AG04449 (cell line): ENCODE measurements around the gene PIK3CD.

Experiments used
- CTCF ChIA-PET: fragments of 350-600 bp; formaldehyde crosslinking; extraction: SDS; loops from one replicate; lab custom pipeline; 2021; ENCODE audit warnings: antibody characterized with exemption; lab: Yijun Ruan, JAX
- POLR2A ChIA-PET: fragments of 400-600, 350-600 bp; formaldehyde crosslinking; extraction: SDS; loops from one replicate; lab custom pipeline; 2020; ENCODE audit warnings: antibody characterized with exemption, inconsistent platforms; lab: Yijun Ruan, JAX
- DNase-seq: peaks from one replicate; pipeline ENCODE4 v3.0.0-alpha.2; 2010; ENCODE audit warnings: low read depth, low spot score
- H3K4me3 ChIP-seq: 2 replicates; pipeline ENCODE4 v1.5.1; 2011; ENCODE audit warnings: low read depth, mild to moderate bottlenecking, control low read depth, low read length
- TF ChIP-seq, protein P1 (sequence below): IDR thresholded peaks from one replicate; pipeline ENCODE4 v1.5.1; 2011; ENCODE audit warnings: mild to moderate bottlenecking, moderate library complexity, low read length, control low read depth, inconsistent platforms; ENCODE audit not compliant: insufficient read depth; ENCODE audit errors: missing control alignments

PIK3CD gene

GRCh38 chr1:9651220-9651564, 339 bp upstream of the PIK3CD start:
- peak overlapping the region; percentile 30 for H3K4me3 ChIP-seq
- CTCF ChIA-PET: interaction anchor here (1.4 to 3.5 kb wide), 4 partner anchors 20 to 74 kb away, joined by 3 to 16 read pairs (median 4); no protein-coding TSS in a partner anchor
- TF ChIP-seq, protein P1, sequence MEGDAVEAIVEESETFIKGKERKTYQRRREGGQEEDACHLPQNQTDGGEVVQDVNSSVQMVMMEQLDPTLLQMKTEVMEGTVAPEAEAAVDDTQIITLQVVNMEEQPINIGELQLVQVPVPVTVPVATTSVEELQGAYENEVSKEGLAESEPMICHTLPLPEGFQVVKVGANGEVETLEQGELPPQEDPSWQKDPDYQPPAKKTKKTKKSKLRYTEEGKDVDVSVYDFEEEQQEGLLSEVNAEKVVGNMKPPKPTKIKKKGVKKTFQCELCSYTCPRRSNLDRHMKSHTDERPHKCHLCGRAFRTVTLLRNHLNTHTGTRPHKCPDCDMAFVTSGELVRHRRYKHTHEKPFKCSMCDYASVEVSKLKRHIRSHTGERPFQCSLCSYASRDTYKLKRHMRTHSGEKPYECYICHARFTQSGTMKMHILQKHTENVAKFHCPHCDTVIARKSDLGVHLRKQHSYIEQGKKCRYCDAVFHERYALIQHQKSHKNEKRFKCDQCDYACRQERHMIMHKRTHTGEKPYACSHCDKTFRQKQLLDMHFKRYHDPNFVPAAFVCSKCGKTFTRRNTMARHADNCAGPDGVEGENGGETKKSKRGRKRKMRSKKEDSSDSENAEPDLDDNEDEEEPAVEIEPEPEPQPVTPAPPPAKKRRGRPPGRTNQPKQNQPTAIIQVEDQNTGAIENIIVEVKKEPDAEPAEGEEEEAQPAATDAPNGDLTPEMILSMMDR: no peak
- no peak for DNase-seq
- POLR2A ChIA-PET: no interaction called here

DNA sequence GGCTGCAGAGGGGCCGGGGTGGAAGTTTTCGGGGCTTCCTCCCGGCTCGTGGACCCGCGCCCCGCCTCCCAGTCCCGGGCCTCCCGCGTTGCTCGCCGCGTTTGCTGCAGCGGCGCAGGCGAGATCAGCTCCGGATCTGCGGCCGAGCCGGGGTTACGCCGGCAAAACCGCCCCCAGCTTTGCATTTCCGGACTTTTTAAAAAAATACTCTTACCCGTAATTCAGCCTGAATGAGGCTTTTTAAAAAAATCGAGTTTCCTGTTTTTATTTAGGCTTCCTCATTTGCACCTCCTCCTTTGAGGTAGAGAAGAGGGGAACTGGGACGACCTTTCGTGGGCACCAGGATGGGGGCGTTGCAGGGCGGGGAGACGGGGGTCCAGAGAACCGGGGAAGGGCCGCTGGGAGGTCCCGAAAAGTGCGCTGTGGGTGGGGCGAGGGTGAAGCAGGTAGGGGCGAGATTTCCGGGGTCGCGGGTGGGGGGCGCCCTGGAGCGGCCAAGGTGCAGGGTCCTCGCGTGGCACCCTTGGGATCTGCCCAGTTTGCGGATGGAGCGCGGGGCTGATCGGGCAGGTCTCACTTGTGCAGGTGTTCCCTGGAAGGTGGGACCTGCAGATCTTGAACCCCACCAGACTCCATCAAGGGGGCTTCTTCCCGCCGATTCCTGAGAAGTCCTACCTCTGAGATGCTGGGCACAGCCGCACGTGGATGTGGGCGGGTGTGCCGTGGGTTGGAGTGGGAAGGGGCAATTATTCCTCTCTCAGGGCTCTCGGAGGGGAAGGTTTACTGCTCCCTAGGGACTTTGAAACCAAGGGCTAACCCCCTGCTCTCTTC, 1.1 kb downstream of the PIK3CD start:
- ChIA-PET POLR2A (no interaction called here), CTCF (interaction anchor here (1.5 to 3.5 kb wide), 3 partner anchors 24 to 215 kb away, joined by 3 to 16 read pairs (median 3); no protein-coding TSS in a partner anchor)
- TF ChIP-seq, protein P1: no peak
- DNase-seq: no peak
- H3K4me3 ChIP-seq: peak overlapping the region; percentile 54

DNA sequence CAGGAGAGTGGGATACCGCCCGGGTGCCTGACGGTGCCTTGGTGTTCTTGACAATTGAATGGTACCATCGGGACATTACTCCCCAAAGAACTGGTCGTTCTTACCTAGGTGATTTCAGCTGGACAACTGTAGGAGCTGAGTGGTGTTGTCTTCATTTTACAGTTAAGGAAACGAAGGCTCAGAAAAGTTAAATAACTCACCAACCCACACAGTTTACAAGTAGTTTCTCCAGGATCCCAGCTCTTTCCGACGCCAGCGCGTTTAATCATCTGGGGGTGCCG, 1.6 kb downstream of the PIK3CD start:
- POLR2A ChIA-PET: no interaction called here

DNA sequence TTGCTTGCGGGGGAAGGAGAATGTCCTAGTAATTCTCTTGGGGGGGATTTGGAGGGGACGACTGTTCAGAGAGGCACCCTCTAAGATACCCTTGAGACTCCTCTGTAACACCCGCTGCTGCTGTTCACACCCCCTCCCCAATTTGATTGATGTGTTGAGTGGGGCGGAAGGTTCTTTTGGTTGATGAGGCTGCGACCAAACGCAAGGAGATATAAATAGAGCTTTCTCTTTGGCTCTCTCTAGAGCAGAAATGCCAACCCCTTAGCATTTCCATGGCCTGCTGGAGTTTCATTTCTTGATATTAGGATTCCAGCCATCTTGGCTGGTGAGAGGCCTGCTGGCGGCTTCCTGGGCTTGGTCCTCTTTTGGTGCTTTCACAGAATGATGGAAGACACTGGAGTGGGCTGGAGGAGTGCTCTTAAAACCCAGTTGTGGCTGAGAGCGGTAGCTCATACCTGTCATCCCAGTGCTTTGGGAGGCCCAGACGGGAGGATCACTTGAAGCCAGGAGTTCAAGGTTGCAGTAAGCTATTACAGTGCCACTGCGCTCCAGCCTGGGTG, 2.0 kb downstream of the PIK3CD start:
- DNase-seq: no peak
- ChIA-PET POLR2A (no interaction called here), CTCF (interaction anchor here (1.0 to 1.5 kb wide), 3 partner anchors 27 to 214 kb away, joined by 3 to 7 read pairs (median 4); no protein-coding TSS in a partner anchor)
- H3K4me3 ChIP-seq: no peak overlapping the region
- TF ChIP-seq, protein P1: no peak

More for the DNA sequence above, 1.6 kb downstream of the PIK3CD start:
- DNase-seq: no peak
- TF ChIP-seq, protein P1: no peak
- no peak overlapping the region for H3K4me3 ChIP-seq
- CTCF ChIA-PET: interaction anchor here (1.0 to 1.5 kb wide), 3 partner anchors 26 to 215 kb away, joined by 3 to 7 read pairs (median 4); no protein-coding TSS in a partner anchor

DNA sequence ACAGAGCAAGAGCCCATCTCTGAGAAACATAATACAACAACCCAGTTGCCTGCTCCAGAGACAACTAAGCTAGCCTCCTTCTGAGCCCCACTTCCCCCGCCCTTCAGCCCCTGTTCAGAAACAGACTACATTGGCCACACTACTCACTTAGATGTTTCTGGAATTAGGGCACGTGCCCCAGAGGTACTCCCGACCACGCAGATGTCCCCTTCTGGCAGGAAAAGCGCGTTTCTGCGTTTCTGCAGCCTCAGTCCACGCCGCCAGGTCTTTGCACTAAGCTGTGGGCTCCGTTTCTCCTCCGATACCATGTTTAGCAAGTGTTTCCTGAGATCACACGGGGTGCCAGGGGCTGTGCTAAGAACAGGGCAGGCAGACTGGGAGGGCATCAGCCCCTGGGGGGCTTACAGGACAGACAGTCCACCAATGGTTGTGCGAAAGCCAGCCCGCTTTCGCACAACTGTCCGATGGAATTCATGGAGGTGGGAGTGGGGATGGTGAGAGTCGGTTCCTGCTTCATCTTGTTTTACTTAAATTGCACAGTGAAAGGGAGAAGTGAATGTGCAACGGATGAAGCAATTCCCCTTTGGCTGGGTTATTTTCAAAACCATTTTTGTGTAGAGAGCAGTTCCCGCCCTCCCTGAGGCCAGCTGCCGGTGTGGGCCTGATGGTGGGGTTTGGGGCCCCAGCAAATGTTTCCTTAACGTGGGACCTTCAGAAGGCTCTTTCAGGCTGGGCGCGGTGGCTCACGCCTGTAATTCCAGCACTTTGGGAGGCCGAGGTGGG, 2.7 kb downstream of the PIK3CD start:
- H3K4me3 ChIP-seq: no peak overlapping the region
- TF ChIP-seq, protein P1: no peak
- no peak for DNase-seq
- CTCF ChIA-PET: interaction anchor here (1.0 to 1.2 kb wide), 2 partner anchors 27 to 40 kb away, joined by 4 to 7 read pairs; no protein-coding TSS in a partner anchor
- POLR2A ChIA-PET: no interaction called here
